SU-DHL-6 (cell line): ENCODE results near the gene YIPF2.

ENCODE experiments used
- H2AFZ ChIP-seq: fragments of 200-600 bp; sonication (generic); 2 replicates; pipeline ENCODE4 v1.6.1; 2014; ENCODE audit warnings: low read depth, mild to moderate bottlenecking, moderate library complexity, mixed read lengths, antibody characterized with exemption, low read length; ENCODE audit not compliant: severe bottlenecking
- H3F3A ChIP-seq: fragments of 200-600 bp; shearing (Covaris generic); 2 replicates; pipeline ENCODE4 v1.6.0; 2016; ENCODE audit warnings: antibody characterized with exemption, mild to moderate bottlenecking; ENCODE audit not compliant: insufficient read depth
- H3K27ac ChIP-seq: fragments of 200-600 bp; sonication (generic); 2 replicates; pipeline ENCODE4 v1.5.1; 2016; ENCODE audit warnings: low read depth, mild to moderate bottlenecking, low read length, moderate library complexity, mixed read lengths
- H3K27me3 ChIP-seq: fragments of 200-600 bp; sonication (generic), shearing (Covaris generic); 2 replicates; pipeline ENCODE4 v1.6.0; 2014; ENCODE audit warnings: mild to moderate bottlenecking, low read length
- H3K36me3 ChIP-seq: fragments of 200-600 bp; sonication (generic); 2 replicates; pipeline ENCODE4 v1.6.1; 2014; ENCODE audit warnings: mild to moderate bottlenecking, low read length, mixed read lengths
- H3K4me2 ChIP-seq: fragments of 300-600, 200-600 bp; shearing (Covaris generic), sonication (generic); 2 replicates; pipeline ENCODE4 v1.6.0; 2014; ENCODE audit warnings: low read length, low read depth, mild to moderate bottlenecking; ENCODE audit not compliant: poor library complexity, severe bottlenecking
- H3K4me3 ChIP-seq: fragments of 200-600 bp; sonication (generic); 2 replicates; pipeline ENCODE4 v1.5.1; 2014; ENCODE audit warnings: antibody characterized with exemption, low read length, mild to moderate bottlenecking, mixed read lengths; ENCODE audit not compliant: insufficient read depth, poor library complexity, severe bottlenecking
- H3K79me2 ChIP-seq: fragments of 200-600 bp; sonication (generic); 2 replicates; pipeline ENCODE4 v1.6.1; 2014; ENCODE audit warnings: mild to moderate bottlenecking, low read length, moderate library complexity; ENCODE audit not compliant: insufficient read depth
- H3K9ac ChIP-seq: fragments of 200-600 bp; sonication (generic); 2 replicates; pipeline ENCODE4 v1.7.0; 2014; ENCODE audit warnings: mild to moderate bottlenecking, low read length
- H3K9me2 ChIP-seq: fragments of 200-600 bp; sonication (generic); replicated peaks from 2 replicates; pipeline ENCODE4 v1.6.1; 2014; ENCODE audit warnings: low read length; ENCODE audit not compliant: insufficient read depth
- H3K9me3 ChIP-seq: fragments of 200-600 bp; sonication (generic); 2 replicates; pipeline ENCODE4 v1.6.1; 2014; ENCODE audit warnings: low read length, mixed read lengths; ENCODE audit not compliant: insufficient read depth
- H4K20me1 ChIP-seq: fragments of 200-600 bp; sonication (generic); 2 replicates; pipeline ENCODE4 v1.6.1; 2014; ENCODE audit warnings: low read depth, mild to moderate bottlenecking, antibody characterized with exemption, low read length, moderate library complexity, mixed read lengths
- CTCF ChIP-seq: fragments of 200-600 bp; sonication (generic); IDR thresholded peaks from one replicate; pipeline ENCODE4 v1.5.1; 2017; ENCODE audit warnings: antibody characterized with exemption, mild to moderate bottlenecking, low read length, moderate library complexity; ENCODE audit not compliant: insufficient read depth, poor library complexity, severe bottlenecking
- EZH2phosphoT487 ChIP-seq: fragments of 200-600 bp; sonication (generic), shearing (Covaris generic); conservative IDR thresholded peaks from 2 replicates; pipeline ENCODE4 v1.6.1; 2018; ENCODE audit warnings: mild to moderate bottlenecking, antibody characterized with exemption, low read length, moderate library complexity, mixed read lengths

YIPF2 gene

GRCh38 chr19:10928563-10929401 is at the start of gene YIPF2, which contains the start of gene TIMM29:
YIPF2 (minus strand) TSS chr19:10928639; CDS start chr19:10928410, 229 bp downstream.
TIMM29 (plus strand) TSS chr19:10928811; CDS start chr19:10928823, 12 bp downstream.
- Histone ChIP-seq H3K4me3 (peak within 1 kb of the TSS; percentile 82), H3K9me3 (no peaks in the 10 kb centered on the region), H3K36me3 (no peaks in the 10 kb centered on the region), H3K4me2 (peak within 1 kb of the TSS; percentile 70), H3K79me2 (peaks cover 33% of the 10 kb centered on the region), H3K27ac (peak within 1 kb of the TSS; percentile 44), H3K9me2 (no peaks in the 10 kb centered on the region), H4K20me1 (no peaks in the 10 kb centered on the region; the same call in 1 of the 2 replicates), H3F3A (0 out of 2 replicates have a peak, but pooled peaks cover 3% of the 10 kb centered on the region), H3K27me3 (no peaks in the 10 kb centered on the region), H3K9ac (peak within 1 kb of the TSS; percentile 74), H2AFZ (peak within 1 kb of the TSS; percentile 55)
- TF ChIP-seq CTCF (no peak), EZH2phosphoT487 (no peak)

- H3K9me2 ChIP-seq: no peaks in the 10 kb centered on the region
- H3K79me2 ChIP-seq: peaks cover 93% of the 10 kb centered on the region
- H3K4me3 ChIP-seq: no peak overlapping the region
- peak overlapping the region; percentile 54 for H3K4me2 ChIP-seq
- no peak overlapping the region for H2AFZ ChIP-seq
- H3F3A ChIP-seq: peaks cover 71% of the 10 kb centered on the region
- H3K27ac ChIP-seq: peak overlapping the region; percentile 99
- H4K20me1 ChIP-seq: peaks cover 4% of the 10 kb centered on the region; the same call in 1 of the 2 replicates
- no peak for TF ChIP-seq CTCF
- no peak for TF ChIP-seq EZH2phosphoT487
- H3K9me3 ChIP-seq: no peaks in the 10 kb centered on the region
- H3K27me3 ChIP-seq: no peaks in the 10 kb centered on the region
- H3K9ac ChIP-seq: peak overlapping the region; percentile 19; the same call in 1 of the 2 replicates
- H3K36me3 ChIP-seq: no peaks in the 10 kb centered on the region; the same call in 1 of the 2 replicates
Measured at GRCh38 chr19:10977742-10978092, 49.3 kb upstream of the YIPF2 start.

GRCh38 chr19:10976131-10976892 is 47.9 kb upstream of the YIPF2 start:
- Histone ChIP-seq H3K36me3 (peaks cover 2% of the 10 kb centered on the region; the same call in 1 of the 2 replicates), H3K9me2 (no peaks in the 10 kb centered on the region), H3K9ac (peak overlapping the region; percentile 33), H3K79me2 (peaks cover 93% of the 10 kb centered on the region), H3K4me2 (peak overlapping the region; percentile 54), H4K20me1 (peaks cover 3% of the 10 kb centered on the region; the same call in 1 of the 2 replicates), H3K27me3 (no peaks in the 10 kb centered on the region), H3K27ac (peak overlapping the region; percentile 99), H3K9me3 (no peaks in the 10 kb centered on the region), H3K4me3 (no peak overlapping the region), H3F3A (peaks cover 83% of the 10 kb centered on the region), H2AFZ (no peak overlapping the region)
- TF ChIP-seq EZH2phosphoT487: no peak
- TF ChIP-seq CTCF: no peak
